NB4 (cell line): Measurements from ENCODE around the gene POC1A.

Experiments
- MYC ChIP-seq: IDR thresholded peaks from 2 replicates; pipeline ENCODE4 v1.6.1; 2011; ENCODE audit warnings: low read depth, low read length
- POLR2A ChIP-seq: IDR thresholded peaks from 2 replicates; pipeline ENCODE4 v1.6.1; 2011; ENCODE audit warnings: mild to moderate bottlenecking; ENCODE audit not compliant: insufficient read length; ENCODE audit errors: extremely low read depth
- TF ChIP-seq, protein P1 (sequence below): IDR thresholded peaks from one replicate; pipeline ENCODE4 v1.5.1; 2012; ENCODE audit warnings: low read depth, low read length

GRCh38 chr3:52093756-52094545 lies 60.3 kb downstream of the POC1A start:
- TF ChIP-seq, protein P1, sequence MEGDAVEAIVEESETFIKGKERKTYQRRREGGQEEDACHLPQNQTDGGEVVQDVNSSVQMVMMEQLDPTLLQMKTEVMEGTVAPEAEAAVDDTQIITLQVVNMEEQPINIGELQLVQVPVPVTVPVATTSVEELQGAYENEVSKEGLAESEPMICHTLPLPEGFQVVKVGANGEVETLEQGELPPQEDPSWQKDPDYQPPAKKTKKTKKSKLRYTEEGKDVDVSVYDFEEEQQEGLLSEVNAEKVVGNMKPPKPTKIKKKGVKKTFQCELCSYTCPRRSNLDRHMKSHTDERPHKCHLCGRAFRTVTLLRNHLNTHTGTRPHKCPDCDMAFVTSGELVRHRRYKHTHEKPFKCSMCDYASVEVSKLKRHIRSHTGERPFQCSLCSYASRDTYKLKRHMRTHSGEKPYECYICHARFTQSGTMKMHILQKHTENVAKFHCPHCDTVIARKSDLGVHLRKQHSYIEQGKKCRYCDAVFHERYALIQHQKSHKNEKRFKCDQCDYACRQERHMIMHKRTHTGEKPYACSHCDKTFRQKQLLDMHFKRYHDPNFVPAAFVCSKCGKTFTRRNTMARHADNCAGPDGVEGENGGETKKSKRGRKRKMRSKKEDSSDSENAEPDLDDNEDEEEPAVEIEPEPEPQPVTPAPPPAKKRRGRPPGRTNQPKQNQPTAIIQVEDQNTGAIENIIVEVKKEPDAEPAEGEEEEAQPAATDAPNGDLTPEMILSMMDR = no peak
- TF ChIP-seq MYC (no peak), POLR2A (no peak)
